Testis (tissue), 3 donors: ENCODE measurements around the gene SF1. TPM values are rescaled to one million over a fixed set of nuclear protein-coding genes. Genes with fewer than 3 reads are reported as not detected.

Experiments
- DNase-seq: peaks from one replicate; pipeline ENCODE4 v3.0.0-alpha.2; 2019
- H3K27ac ChIP-seq, 2 donors: fragments of 200-600 bp; sonication (generic); one replicate each; pipeline ENCODE4 v1.5.1; 2019
- H3K27me3 ChIP-seq: fragments of 200-600 bp; sonication (generic); one replicate; pipeline ENCODE4 v1.5.1; 2019
- H3K36me3 ChIP-seq: fragments of 200-600 bp; sonication (generic); one replicate; pipeline ENCODE4 v1.5.1; 2017; ENCODE audit warnings: low read depth; ENCODE audit errors: missing control alignments
- H3K4me1 ChIP-seq: fragments of 200-600 bp; sonication (generic); one replicate; pipeline ENCODE4 v1.5.1; 2019
- H3K4me3 ChIP-seq, 2 donors: fragments of 200-600 bp; sonication (generic); one replicate each; pipeline ENCODE4 v1.5.1; 2017 to 2019
- H3K9me3 ChIP-seq: fragments of 200-600 bp; sonication (generic); one replicate; pipeline ENCODE4 v1.5.1; 2017
- POLR2A ChIP-seq: fragments of 450-650 bp; IDR thresholded peaks from one replicate; pipeline ENCODE4 v1.6.1; 2017; ENCODE audit warnings: antibody characterized with exemption, mild to moderate bottlenecking, moderate library complexity
- WGBS, 2 donors: methylation state at CpG; one replicate each; pipeline ENCODE4 v1.1.5; 2018; 5-methylcytosine and 5-hydroxymethylcytosine counted together
- intact Hi-C: fragments of 100-400 bp; cut with DNase I; formaldehyde crosslinking; loops from one replicate; pipeline ENCODE4 v1.15.1; 2023; ENCODE audit warnings: low total_unique reads
- polyA plus RNA-seq: library from polyadenylated mRNA; stranded (reverse); fragments of 350-450 nt; fragmentation: Illumina TruSeq; extraction: RNeasy Lipid Tissue Mini Kit (QIAGEN cat#74804); gene quantifications from one replicate; pipeline ENCODE4 v1.2.3, GENCODE V29; 2014; ENCODE audit warnings: low read depth, low replicate concordance; ENCODE audit not compliant: insufficient read depth
- total RNA-seq, 2 donors: library from RNA; depleted of rRNA; stranded (reverse); fragments of >200 nt; gene quantifications; one replicate each; pipeline ENCODE4 v1.2.3, GENCODE V29; 2016
- TF ChIP-seq, protein P1 (sequence below), 3 experiments: fragments of 450-650 bp in 2 of 3; fragments of 200-600 bp in 1 of 3; sonication (generic) in 1 of 3; IDR thresholded peaks; one replicate each; pipeline ENCODE4 v1.5.1; 2016 to 2019; ENCODE audit warnings: antibody characterized with exemption in 3 of 3, mild to moderate bottlenecking in 2 of 3, moderate library complexity in 1 of 3

The SF1 gene
- total and polyA plus RNA-seq, 3 donors from 2014 or later = 431 to 499 (median 455) TPM

DNA sequence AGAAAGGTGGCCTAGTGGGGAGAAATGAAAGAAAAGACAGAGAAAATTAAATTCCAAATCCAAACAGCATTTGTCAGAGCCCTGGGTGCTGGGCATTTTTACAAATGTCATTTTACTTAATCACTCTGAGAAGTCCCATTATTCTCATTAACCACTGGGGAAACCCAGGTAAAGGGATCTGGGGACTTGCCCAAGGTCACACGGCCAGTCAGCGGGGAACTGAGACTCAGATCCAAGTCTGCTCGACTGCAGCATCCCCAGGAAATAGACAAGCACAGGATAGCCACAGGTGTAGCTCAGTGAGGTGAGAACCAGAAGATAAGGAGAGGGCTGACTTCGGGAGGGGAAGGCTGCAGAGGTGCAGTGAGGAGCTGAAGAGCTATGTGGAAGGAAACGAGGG is 63.2 kb downstream of the SF1 start:
- intact Hi-C loops = no loop called here
- no peak for DNase-seq
- no peaks in the 10 kb centered on the region for H3K36me3 ChIP-seq
- no peak overlapping the region for H3K27ac ChIP-seq
- H3K9me3 ChIP-seq = no peaks in the 10 kb centered on the region
- H3K27me3 ChIP-seq = no peaks in the 10 kb centered on the region
- no peak overlapping the region for H3K4me3 ChIP-seq
- TF ChIP-seq, protein P1, sequence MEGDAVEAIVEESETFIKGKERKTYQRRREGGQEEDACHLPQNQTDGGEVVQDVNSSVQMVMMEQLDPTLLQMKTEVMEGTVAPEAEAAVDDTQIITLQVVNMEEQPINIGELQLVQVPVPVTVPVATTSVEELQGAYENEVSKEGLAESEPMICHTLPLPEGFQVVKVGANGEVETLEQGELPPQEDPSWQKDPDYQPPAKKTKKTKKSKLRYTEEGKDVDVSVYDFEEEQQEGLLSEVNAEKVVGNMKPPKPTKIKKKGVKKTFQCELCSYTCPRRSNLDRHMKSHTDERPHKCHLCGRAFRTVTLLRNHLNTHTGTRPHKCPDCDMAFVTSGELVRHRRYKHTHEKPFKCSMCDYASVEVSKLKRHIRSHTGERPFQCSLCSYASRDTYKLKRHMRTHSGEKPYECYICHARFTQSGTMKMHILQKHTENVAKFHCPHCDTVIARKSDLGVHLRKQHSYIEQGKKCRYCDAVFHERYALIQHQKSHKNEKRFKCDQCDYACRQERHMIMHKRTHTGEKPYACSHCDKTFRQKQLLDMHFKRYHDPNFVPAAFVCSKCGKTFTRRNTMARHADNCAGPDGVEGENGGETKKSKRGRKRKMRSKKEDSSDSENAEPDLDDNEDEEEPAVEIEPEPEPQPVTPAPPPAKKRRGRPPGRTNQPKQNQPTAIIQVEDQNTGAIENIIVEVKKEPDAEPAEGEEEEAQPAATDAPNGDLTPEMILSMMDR (IDR thresholded peaks at IDR 0.05) = no peak
- TF ChIP-seq POLR2A = no peak
- WGBS, 2 donors = 60 to 67% methylated on average over 5 of the region's 5 CpGs
- no peaks in the 10 kb centered on the region for H3K4me1 ChIP-seq

DNA sequence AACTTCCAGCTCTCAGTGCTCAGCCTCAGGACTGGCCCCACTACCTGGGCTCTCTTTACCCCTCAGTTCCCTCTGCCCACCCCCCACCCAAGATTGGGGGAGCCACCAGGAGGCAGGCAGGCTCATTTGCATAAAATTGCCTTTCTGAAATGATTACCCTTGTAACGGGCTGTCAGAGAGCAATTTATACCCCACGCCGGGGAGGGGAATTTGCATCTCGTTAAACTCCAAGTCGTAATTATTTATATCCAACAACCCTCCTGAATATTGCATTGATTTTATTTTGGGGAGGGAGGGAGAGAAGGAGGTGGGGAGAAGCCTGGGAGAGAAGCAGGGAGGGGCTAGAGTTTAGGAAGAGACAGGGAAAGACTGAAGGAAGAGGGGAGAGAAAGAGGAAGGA is 63.7 kb downstream of the SF1 start:
- no peak for DNase-seq
- no peak for TF ChIP-seq POLR2A
- TF ChIP-seq, protein P1 (IDR thresholded peaks at IDR 0.05) = no peak
- 63 to 69% methylated on average over 5 of the region's 5 CpGs for WGBS, 2 donors
- no peaks in the 10 kb centered on the region for H3K4me1 ChIP-seq
- H3K27ac ChIP-seq = no peak overlapping the region
- intact Hi-C loops = no loop called here
- no peaks in the 10 kb centered on the region for H3K36me3 ChIP-seq
- H3K27me3 ChIP-seq = no peaks in the 10 kb centered on the region
- H3K4me3 ChIP-seq = no peak overlapping the region
- H3K9me3 ChIP-seq = no peaks in the 10 kb centered on the region

Other genes starting within 250 kb of the SF1 start
- 1 to 10 TPM in 1 of 2 donors, under 1 TPM in 1; 0.63 to 1.2 TPM for gene SLC22A11, start 222.6 kb downstream of the SF1 start, total RNA-seq
- gene SLC22A11, start 222.6 kb downstream of the SF1 start, polyA plus RNA-seq = 1.7 TPM
- not detected for gene SLC22A12, start 187.3 kb downstream of the SF1 start, total RNA-seq
- not detected for gene SLC22A12, start 187.3 kb downstream of the SF1 start, polyA plus RNA-seq
- gene NRXN2, start 55.3 kb downstream of the SF1 start, total RNA-seq = 10 to 100 TPM; 32.6 to 40.1 TPM
- 46.8 TPM for gene NRXN2, start 55.3 kb downstream of the SF1 start, polyA plus RNA-seq
- 10 to 100 TPM; 24.0 to 26.3 TPM for gene RASGRP2, start 34.4 kb downstream of the SF1 start, total RNA-seq
- 14.4 TPM for gene RASGRP2, start 34.4 kb downstream of the SF1 start, polyA plus RNA-seq
- gene PYGM, start 18.6 kb downstream of the SF1 start, total RNA-seq = 10 to 100 TPM; 12.1 to 14.4 TPM
- gene PYGM, start 18.6 kb downstream of the SF1 start, polyA plus RNA-seq = 14.2 TPM
- 10 to 100 TPM; 27.7 to 29.8 TPM for gene MAP4K2, start 24.7 kb upstream of the SF1 start, total RNA-seq
- 14.9 TPM for gene MAP4K2, start 24.7 kb upstream of the SF1 start, polyA plus RNA-seq
- 10 to 100 TPM; 36.7 to 40.8 TPM for gene MEN1, start 32.0 kb upstream of the SF1 start, total RNA-seq
- gene MEN1, start 32.0 kb upstream of the SF1 start, polyA plus RNA-seq = 29.7 TPM
- 1 to 10 TPM; 7.6 to 9.2 TPM for gene CDC42BPG, start 66.1 kb upstream of the SF1 start, total RNA-seq
- gene CDC42BPG, start 66.1 kb upstream of the SF1 start, polyA plus RNA-seq = 5.3 TPM
- gene EHD1, start 100.1 kb upstream of the SF1 start, total RNA-seq = 100 to 1,000 TPM; 230 to 455 TPM
- gene EHD1, start 100.1 kb upstream of the SF1 start, polyA plus RNA-seq = 328 TPM
- 10 to 100 TPM; 51.1 to 56.1 TPM for gene ATG2A, start 138.7 kb upstream of the SF1 start, total RNA-seq
- 22.2 TPM for gene ATG2A, start 138.7 kb upstream of the SF1 start, polyA plus RNA-seq
- 10 to 100 TPM; 19.4 to 26.2 TPM for gene PPP2R5B, start 146.1 kb upstream of the SF1 start, total RNA-seq
- 9.9 TPM for gene PPP2R5B, start 146.1 kb upstream of the SF1 start, polyA plus RNA-seq
- 1 to 10 TPM; 7.0 to 9.4 TPM for gene GPHA2, start 157.4 kb upstream of the SF1 start, total RNA-seq
- 6.9 TPM for gene GPHA2, start 157.4 kb upstream of the SF1 start, polyA plus RNA-seq
- gene MAJIN, start 193.6 kb upstream of the SF1 start, total RNA-seq = 10 to 100 TPM; 14.4 to 34.8 TPM
- gene MAJIN, start 193.6 kb upstream of the SF1 start, polyA plus RNA-seq = 36.4 TPM
- 1 to 10 TPM in 1 of 2 donors, under 1 TPM in 1; 0.94 to 1.5 TPM for gene BATF2, start 218.4 kb upstream of the SF1 start, total RNA-seq
- gene BATF2, start 218.4 kb upstream of the SF1 start, polyA plus RNA-seq = 2.7 TPM
- gene ARL2, start 235.6 kb upstream of the SF1 start, total RNA-seq = 100 to 1,000 TPM; 127 to 154 TPM
- gene ARL2, start 235.6 kb upstream of the SF1 start, polyA plus RNA-seq = 235 TPM
- gene SNX15, start 248.9 kb upstream of the SF1 start, total RNA-seq = 10 to 100 TPM; 17.0 to 22.5 TPM
- 15.6 TPM for gene SNX15, start 248.9 kb upstream of the SF1 start, polyA plus RNA-seq